NCI-H146 treated with DMSO at 0.1 percent for 48 hours (cell line): ENCODE results near the gene ALDH1L2.
A peak's percentile ranks its signal among the peaks of the same experiment; 100 is the strongest.
"Not testable (repeated sequence)": the region's sequence is repeated elsewhere in the genome, so short reads cannot be mapped to it uniquely, and the experiment has no call there.

ENCODE experiments used
- DNase-seq: peaks from one replicate; lab custom pipeline; 2025; ENCODE audit not compliant: unreplicated experiment; lab: John Stamatoyannopoulos, UW

ALDH1L2 gene

DNA sequence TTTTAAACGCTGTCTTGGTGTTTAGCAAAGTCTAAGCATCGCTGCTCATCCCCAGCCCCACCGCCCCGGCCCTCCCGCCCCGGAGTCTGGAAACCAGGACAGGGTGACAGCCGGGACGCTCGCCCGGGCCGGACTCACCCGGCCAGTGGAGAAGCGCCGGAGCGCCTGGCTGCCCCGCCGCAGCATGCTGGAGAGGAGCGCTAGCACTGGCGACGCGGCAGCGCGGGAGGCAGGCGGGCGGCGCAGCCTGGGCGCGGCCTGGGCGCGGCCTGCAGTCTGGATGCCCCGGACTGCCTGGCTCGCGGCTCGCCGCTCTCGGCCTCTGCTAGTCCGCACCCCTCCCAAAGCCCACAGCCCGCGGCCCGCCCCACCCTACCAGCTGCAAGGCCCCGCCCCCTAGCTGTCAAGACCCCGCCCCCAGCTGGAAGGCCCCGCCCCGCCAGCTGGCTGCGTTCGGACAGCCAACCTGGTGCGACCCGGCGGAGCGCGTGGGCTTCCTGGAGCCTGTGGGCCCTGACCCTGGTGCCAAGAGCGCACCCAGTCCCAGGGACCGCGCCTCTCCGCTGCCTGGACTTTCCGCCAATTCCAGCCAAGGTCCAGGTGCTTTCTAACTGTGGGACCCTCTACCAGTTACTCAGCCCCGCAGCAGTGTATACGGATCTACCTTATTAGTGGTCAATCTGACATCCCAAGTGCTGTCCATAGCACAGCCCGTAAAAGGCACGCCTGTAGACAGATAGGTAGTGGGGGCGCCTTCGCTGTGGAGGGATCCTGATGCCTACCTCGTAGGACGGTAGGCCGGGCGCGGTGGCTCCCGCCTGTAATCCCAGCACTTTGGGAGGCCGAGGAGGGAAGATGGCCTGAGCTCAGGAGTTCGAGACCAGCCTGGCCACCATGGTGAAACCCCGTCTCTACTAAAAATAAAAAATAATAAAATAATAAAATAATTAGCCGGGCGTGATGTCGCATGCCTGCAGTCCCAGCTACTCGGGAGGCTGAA, at the start of gene ALDH1L2:
ALDH1L2 (minus strand) TSS at position 208 of the 1,000 bp plus-strand sequence; CDS start at position 186, 22 bp downstream.
- peak; percentile 57 for DNase-seq

DNA sequence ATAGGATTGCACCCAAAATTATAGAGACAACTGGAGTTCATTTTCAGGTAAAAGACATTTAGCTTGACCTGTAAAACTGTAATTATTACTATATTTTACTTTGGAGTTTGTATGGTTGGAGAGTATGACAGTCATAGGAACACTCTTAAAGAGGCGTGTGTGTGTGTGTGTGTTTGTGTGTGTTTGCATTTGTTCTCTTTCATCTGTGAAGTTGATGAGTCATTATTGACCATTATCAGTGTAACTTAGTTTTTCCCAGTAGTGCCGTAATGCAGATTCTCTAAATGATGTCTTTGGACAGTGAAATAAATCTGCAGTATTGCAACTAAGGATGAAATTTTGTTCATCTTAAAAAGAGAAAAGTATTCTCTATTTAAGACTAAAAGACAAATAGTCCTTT, 36.3 kb upstream of the ALDH1L2 start:
- no peak for DNase-seq

DNA sequence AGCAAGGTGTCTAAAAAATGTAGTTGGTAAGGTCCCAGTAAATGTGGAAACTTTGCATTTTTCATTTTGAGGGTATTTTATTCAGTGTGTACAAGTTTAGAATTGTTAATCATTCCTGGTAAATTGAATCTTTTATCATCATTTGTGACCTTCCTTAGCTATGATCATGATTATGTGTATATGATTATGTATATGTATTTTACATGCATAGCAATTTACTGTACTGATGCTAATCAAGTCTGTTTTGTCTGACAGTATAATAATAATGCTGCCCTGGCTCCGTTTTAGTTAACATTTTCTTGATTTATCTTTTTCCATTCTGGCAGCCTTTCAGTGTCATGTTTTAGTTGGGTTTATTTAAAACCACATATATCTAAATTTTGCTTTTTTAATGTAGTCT, 32.7 kb upstream of the ALDH1L2 start:
- no peak for DNase-seq

DNA sequence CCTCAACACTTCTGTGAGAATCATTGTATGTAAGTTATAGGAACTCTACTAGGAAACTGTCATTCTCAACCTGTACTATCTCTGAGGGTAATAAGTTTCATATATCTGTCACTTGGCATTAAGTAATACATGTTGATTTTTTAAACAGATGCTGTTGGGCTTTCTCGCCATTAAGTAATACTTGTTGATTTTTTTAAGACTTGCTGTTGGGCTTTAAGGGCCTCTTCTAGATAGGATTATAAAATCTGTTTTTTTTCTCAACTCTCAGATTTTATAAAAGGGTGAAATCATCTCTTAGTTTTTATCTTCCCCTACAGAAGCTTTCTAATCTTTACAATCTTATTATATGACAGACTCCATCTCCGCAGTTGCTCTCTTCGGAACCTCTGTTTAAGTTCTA, 28.8 kb upstream of the ALDH1L2 start:
- no peak for DNase-seq

DNA sequence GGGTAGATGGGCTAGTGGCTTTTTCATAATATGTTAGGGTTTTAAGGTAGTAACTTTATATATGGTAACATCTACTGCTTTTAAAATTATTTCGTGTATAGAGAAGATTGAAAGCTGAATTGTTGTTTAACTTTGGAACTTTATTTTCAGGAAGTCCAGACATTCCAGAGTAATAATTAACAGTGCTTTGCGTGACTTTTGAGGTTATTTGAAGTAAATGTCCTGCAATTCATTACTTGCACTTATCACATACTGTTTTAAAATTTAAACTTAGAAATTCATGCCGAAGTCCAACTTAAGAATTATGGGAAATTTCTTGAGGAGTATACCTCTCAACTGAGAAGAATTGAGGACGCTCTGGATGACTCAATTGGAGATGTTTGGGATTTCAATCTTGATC, 26.6 kb upstream of the ALDH1L2 start:
- no peak for DNase-seq

DNA sequence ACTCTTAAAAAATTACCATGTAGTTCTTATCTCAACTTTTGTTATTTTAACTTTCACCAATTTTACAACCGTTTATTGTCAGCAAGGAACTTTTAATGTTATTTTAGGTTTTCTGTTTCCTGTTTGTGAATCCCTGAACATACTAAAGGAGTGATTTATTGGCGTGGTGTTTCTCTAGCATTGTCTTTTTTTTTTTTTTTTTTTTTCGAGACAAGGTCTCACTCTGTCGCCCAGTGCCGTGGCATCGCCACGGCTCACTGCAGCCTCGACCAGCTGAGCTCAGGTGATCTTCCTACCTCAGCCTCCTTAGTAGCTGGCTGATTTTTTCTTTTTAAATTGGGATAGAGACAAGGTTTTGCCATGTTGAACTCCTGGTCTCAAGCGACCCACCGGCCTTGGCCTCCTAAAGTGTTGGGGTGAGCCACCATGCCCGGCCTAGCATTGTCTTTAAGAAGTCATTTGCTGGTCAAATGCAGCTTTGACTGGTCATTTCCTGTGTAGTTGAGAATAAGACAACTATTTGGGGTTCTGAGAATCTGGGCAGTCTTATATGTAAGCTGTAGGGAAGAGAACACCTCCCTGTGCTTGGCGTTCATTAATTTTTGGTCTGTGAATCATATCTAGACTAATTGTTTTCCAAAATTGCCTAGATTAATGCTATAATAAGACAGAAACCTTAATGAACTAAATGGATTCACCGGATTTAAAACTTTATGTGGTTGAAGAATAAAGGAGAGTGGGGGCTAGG, 25.4 kb upstream of the ALDH1L2 start:
- no peak for DNase-seq

DNA sequence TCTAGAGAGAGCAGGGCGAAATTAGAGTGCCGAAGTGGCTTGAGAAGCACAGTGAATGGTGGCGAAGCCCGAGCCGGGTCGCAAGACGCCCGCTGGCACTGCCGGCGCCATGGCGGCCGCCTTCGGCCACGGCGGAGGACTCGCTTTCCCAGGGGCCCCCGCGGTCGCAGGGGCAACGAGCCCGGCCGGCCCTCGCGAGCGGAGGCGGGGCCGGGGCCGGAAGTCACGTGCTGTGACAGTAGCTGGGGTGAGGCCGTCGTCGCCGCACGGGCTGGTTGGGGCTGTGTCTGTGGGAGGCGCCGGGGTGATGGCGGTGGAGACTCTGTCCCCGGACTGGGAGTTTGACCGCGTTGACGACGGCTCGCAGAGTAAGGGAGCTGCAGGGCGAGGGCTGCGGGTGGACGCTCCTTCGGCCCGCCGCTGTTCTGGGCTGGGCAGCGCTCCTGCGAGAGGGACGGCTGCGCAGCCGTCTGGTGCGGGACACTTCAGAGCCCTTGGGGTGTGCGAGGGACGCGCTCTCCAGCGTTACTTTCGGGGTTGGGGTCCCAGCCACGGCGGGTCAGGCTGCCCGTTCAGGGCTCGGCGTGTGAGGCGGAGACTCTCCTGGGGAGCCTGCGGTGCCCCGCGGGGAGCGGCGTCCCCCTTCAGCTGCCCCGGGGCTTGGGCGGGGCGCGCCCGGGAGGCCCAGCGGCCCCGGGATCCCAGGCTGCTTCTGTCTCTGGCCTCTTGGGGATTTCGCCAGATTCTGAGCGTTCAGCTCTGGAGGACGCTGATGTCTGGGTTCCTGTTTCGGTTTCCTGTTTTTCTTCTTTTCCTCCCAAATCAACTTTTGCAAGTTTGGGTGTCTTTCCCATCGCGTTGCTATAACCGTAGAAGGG, 23.5 kb upstream of the ALDH1L2 start, which contains the start of gene WASHC4:
WASHC4 (plus strand) TSS at position 238 of the 878 bp plus-strand sequence; CDS start at position 308, 70 bp downstream.
- peak; percentile 82 for DNase-seq

DNA sequence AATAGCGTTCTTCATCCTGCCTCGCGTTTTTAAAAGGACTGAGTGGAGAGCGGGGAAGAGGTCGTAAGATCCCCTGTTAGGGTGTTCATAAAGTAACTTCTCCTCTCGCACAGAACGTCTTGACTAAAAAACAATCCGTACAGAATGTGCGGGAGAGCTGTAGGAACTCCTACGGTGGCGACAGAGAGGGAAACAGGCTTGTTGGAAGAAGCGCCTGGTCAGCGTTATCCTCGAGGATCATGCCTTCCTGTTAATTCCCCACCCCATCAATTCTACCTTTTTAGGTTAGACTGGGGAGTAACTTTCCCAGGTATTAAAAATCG, 22.9 kb upstream of the ALDH1L2 start:
- DNase-seq, result peak; percentile 74

DNA sequence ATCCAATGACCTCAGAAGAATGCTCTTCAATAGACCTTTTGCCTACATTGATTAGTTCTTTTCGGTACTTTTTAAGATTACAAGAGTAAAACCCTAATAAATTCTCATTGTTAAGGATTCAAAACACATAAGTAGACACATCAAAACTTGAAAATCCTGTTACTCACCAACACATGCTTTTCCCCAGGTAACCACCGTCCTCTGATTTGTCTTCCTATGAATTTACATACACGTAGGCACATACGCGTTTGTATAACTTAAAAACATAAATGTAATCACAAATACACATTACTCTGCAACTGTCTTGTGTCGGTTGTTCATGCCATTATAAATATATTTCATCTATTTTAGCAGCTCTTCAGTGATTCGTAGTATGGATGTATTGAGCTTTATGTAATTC, 22.4 kb upstream of the ALDH1L2 start:
- peak; percentile 43 for DNase-seq

DNA sequence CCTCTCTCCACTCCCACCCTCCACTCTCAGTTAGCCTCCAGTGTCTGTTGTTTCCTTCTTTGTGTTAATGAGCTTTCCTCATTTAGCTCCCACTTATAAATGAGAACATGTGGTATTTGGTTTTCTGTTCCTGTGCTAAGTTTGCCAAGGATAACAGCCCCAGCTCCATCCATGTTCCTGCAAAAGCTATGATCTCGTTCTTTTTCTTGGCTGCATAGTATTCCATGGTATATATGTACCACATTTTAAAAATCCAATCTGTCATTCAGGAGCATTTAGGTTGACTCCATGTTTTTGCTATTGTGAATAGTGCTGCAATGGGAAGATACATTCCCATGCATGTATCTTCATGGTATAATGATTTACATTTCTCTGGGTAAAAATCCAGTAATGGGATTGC, 20.5 kb upstream of the ALDH1L2 start:
- no peak for DNase-seq

DNA sequence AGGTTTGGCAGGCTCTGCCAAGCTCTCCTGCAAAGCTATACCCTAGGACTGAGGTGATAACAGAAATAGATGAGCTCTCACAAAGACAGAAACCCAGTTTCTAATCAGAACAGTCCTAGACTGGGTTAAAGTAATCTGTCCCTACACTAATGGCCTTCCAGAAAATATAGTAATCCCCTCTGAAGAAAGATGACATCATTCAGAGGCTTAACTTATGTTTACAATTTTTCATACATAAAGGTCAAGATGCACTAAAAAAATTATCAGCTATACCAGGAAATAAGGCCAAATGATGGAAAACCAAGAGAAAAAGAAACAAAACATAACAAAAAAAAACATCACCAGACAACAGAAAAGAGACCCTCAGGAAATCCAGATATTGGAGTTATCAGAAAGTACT, 18.4 kb upstream of the ALDH1L2 start:
- no peak for DNase-seq

DNA sequence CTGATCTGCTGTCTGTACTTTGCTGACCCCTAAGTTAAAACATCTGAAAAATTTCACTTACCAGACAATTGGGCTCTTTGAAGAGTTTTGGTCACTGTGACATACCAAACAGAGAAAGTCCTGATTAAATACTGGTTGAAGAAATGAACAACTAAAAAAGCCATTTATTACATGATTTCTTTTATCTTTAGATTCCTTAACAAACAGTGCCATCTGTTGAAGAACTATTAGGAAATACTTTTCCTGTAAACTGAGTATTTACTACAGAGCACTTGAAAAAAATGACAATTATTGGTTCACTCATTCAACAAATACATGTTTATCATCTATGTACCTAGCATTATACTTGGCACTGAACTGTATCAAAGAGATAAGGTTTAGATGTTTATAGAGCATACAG, 16.7 kb upstream of the ALDH1L2 start:
- DNase-seq, result no peak

DNA sequence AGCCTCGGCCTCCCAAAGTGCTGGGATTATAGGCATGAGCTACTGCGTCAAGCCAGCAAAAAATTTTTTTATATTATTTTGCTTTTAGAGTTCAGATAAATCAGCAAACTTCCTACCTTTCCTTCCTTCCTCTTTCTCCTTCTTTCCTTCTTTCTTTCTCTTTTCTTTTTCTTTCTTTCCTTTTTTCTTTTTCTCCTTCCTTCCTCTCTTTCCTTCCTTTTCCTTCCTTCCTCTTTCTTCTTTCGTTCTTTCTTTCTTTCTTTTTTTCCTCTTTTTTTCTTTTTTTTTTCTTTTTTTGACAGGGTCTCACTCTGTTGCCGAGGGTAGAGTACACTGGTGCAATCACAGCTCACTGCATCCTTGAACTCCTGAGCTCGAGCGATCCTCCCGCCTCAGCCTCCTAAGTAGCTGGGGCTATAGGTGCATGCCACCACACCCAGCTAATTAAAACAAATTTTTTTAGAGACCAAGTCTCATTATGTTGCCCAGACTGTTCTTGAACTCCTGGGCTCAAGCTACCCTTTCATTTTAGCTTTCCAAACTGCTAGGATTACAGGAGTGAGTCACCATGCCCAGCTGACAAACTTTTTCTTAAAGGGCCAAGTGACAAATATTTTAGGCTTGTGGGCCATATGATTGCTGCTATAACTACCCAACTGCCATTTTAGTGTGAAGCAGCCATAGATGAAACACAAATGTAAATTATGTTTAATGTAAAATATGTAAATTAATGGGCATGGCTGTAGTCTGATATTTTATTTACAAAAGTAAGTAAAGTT, 16.1 kb upstream of the ALDH1L2 start:
- DNase-seq, result no peak

DNA sequence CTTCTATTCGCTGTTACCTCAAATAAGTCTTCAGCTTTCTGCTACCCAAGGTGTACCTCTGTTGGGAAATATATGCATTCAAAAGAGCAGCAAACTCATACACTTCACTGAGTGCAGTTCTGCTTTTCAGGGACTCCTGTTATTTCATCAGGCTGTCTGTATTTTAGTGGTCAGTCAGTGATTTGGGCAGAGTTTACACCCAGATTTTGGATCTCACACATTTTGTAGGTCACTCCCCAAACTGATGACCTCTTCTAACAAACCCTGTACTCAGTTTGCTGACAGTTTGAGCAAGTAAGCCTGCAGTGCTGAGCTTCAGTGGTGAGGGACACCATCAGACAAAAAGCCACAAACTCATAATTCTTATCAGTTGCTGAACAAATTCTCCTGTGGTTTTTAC, 15.1 kb upstream of the ALDH1L2 start:
- DNase-seq, result no peak

DNA sequence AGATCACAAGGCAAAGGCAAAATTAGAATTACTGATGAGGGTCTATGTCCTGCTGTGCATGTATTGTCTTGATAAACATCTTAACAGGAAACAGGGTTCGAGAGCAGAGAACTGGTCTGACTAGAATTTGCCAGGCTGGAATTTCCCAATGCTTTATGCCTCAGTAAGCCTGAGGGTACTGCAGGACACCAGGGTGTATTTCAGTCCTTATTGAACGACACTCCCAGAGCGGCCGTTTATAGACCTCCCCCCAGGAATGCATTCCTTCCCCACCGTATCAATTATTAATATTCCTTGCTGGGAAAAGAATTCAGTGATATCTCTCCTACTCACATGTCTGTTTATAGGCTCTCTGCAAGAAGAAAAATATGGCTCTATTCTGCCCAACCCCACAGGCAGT, 11.1 kb upstream of the ALDH1L2 start:
- not testable (repeated sequence) for DNase-seq

DNA sequence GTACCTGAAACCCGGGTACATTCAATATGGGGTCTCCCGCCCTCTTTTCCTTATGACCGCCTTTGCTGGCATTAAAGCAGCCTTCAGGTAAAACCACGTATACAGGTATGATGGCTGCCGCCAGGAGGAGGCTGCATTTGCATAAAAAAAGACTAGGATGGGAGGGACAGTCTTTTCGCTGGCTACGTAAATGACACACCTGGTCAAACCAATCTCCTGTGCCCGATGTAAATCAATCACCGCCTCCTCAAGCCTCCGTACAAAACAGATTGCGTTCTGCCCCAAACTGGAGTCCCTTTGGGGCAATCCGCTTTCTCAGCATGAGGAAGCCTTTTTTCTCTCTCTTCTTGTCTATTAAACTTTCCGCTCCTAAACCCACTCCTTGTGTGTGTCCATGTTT, 8.1 kb upstream of the ALDH1L2 start:
- DNase-seq, result peak; percentile 94

DNA sequence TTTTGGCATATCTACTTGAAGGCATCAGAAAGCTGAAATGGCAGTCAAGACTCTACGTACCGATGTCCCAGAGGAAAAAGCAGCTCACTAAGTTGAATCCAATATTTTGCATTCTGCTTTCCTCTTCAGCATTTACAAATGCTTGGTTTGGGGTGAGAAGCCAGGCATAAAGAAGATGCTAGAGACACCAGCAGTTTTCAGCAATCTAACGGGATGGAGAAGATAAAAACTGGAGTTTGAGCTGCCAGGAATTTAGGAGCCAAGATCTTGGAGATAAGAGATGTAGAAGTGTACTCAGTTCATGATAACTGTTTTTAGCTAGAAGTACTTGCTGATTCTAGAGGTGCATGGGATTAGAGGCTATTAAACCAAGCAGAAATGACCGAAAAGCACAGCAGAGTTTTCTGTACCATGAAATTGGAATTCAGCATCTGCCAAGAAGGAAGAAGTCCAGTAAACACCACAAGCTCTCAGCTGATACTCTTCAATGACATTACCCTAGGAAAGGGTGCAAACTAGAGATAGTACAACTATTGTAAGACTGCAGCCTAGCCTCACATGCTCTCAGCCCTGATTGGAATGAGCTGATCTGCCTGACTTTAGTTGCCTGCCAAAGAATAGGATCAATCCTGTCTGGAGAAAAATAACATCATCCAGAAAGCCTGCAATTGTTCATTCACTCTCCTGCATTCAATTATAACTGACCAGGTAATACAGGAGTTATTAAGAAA, 7.4 kb upstream of the ALDH1L2 start:
- no peak for DNase-seq

DNA sequence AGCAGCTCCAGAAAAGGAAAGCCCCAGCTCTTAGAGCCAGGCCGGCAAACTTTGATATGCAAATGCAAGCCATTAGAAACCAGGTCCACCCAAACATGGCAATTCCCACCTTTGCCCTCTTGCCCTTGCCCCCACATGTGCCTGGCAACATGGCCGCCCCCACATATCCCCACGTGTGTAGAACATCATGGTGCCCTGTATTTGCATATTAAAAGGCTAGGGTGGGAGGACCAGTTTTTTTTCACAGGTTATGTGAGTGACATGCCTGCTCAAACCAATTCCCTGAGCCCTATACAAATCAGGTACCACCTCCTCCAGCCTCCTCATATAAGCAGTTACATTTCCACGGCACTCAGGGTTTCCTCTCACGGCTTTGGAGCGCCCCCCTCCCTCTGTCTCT, 6.1 kb upstream of the ALDH1L2 start:
- DNase-seq, result no peak

DNA sequence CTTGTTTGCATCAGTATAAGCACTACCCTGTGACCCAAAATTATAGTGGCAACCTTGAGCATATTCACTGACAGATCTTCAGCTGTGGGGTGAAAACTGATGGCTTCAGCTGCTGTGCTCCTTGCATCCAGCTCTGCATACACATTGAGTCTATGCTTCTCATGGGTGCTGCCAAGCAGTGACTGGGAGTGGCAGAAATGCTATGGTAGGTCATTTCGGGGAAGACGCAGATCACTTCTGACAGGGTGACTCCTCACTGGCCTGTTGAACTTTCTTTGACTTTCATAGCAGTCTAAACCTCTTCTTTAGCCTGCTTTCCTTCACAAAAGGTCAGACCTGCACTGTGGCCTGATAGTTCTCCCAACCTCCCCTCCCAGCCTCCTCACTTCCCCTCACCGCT, 5.6 kb upstream of the ALDH1L2 start:
- no peak for DNase-seq

DNA sequence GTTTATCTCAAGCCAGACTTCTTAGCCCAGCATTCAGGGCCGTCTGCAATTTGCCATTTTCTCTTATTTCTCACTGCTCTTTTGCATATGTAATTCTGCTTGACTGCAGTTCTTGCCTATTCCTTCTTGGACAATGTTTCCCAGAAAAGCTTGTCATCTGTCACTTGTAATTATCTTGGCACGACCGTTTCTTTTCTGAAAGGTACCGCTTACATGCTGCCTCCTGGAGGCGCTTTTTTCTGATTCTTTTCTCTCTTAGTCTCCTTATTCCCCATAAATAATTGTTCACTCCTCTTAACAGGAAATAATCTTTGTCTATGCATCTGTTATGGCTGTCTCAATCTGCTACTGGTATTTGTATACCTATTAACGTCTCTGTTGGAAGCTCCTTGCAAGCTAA, 1.2 kb upstream of the ALDH1L2 start:
- DNase-seq, result no peak
